K562 (cell line): ENCODE measurements around the gene GPRIN3.

Source experiments
- ARHGAP35 ChIP-seq: fragments of 450-650 bp; IDR thresholded peaks from 2 replicates; pipeline ENCODE4 v1.6.1; 2018; ENCODE audit not compliant: partially characterized antibody
- CTCF ChIP-seq, 3 experiments: IDR thresholded peaks in 2 of 3; conservative IDR thresholded peaks in 1 of 3; 2 replicates each; pipeline ENCODE4 v1.5.1; 2011 to 2012; ENCODE audit warnings: low read length in 3 of 3, mild to moderate bottlenecking in 3 of 3, control low read depth in 2 of 3, improper control_type of control experiment in 1 of 3, inconsistent platforms in 1 of 3, low read depth in 1 of 3, mixed read lengths in 1 of 3, moderate library complexity in 1 of 3; ENCODE audit not compliant: insufficient read depth in 2 of 3
- NFRKB ChIP-seq: fragments of 450-650 bp; IDR thresholded peaks from 2 replicates; pipeline ENCODE4 v1.6.1; 2016; ENCODE audit warnings: low read depth
- ZNF12 ChIP-seq: sonication (generic); formaldehyde crosslinking; IDR thresholded peaks from 2 replicates; pipeline ENCODE4 v1.4.0; 2020; ENCODE audit warnings: mild to moderate bottlenecking, missing genetic modification reagents

- no peak for TF ChIP-seq CTCF (IDR thresholded peaks at IDR 0.05 in 2 of 3, conservative IDR thresholded peaks at IDR 0.05 in 1 of 3; ENCODE audit: insufficient read depth in 2 of 3, low read depth in 1 of 3, low read length in 3 of 3)
- TF ChIP-seq ARHGAP35: no peak
- no peak for TF ChIP-seq NFRKB
- no peak for TF ChIP-seq ZNF12 (CRISPR knock-in tag)
Measured at GRCh38 chr4:89214308-89214707, 93.3 kb downstream of the GPRIN3 start.
